Measurements from ENCODE around the gene PLEKHF1.
A peak's percentile ranks its signal among the peaks of the same experiment; 100 is the strongest.
"Not testable (repeated sequence)": the region's sequence is repeated elsewhere in the genome, so short reads cannot be mapped to it uniquely, and the experiment has no call there.

The PLEKHF1 gene

DNA sequence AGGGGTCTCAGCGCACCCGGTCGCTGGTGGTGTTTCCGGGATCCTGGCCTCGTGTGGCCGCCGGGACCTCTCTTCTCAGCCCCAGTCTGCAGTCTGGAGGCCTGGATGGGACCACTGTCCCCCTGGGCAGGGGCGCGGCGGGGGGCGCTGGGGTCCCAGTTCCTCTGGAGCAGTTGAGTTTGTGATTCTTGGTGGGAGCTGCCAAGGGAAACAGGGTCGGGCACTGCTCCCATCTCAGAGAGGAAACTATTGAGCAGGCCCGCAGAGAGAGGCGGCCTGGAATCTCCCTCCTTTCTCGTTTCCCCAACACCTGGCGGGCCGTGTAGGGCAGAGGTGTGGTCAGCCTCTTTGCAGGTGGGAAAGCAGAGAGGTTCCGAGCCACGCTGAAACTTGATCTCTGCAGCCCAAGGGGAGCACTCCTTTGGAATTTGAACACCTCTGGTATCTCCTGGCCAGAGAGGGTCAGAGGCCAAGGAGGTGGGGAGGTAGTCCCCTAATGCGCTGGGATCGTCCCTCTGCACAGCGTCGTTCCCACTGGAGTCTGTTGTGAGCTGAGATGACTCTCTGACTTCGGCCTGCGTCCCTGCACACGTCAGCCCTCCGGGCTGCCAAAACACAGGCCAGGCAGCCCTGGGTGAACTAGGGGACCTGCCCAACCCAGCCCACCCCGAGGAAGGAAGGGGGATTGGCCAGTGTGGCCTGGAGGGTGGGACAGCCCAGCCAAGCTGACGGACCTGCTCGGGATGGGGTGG is 741 bp downstream of the PLEKHF1 start:
- DNase-seq (ENCODE audit: low spot score), result no peak

DNA sequence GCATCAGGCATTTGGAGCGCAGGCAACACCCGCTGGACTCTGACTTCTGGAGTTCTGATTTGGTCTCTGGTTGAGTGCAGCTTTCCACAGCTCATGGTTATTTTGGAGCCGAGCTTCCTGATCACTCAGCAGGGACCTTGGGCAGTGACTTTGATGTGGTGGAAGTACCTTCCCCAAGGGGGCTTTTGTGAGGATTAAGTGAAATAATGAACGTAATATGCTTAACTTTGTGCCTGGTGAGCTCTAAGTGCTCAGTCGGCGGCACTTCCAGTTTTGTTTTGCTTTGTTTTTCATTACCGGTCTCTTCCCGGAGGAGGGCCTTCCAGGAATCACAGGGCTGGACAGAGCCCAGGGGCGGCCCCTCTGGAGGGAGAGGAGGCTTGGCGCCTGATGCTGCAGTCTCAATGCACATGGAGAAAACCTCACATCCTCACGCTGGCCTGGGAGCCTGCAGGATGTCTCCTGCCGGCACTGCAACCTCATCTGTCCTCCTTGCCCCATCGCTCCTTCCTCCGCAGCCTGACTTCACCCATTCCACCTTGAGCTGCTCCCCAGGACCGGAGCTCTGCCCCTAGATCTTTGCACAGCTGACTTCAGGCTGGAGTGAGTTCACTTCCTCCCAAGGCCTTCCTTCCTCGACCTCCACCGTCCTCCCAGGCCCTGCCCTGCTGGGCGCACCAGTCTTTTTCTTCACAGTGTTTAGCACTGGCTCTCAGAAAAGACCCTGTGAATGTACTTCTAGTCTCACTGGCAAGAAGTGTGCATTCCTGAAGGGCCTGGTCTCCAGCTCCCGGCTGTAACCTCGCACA is 1.5 kb downstream of the PLEKHF1 start:
- no peak for DNase-seq (ENCODE audit: low spot score)

DNA sequence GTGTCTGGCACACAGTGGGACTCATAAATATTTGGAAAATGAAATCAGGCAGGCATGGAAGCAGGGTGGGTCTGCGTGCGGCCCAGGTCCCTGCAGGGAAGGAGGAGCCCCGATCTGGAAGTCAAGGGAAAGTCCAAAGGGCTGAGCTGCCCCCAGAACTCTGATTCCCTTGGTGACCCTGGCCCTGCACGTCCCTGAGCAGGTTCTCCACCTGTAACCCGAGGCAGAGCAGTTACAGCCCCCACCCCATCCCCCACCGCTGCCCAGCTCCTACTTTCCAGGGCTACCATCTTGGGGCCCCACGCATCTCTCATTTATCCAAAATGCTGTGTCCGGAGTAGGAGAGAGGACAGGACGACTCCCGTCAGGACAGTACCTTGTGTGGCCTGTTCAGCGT is 2.1 kb downstream of the PLEKHF1 start:
- DNase-seq (ENCODE audit: low spot score), result no peak

DNA sequence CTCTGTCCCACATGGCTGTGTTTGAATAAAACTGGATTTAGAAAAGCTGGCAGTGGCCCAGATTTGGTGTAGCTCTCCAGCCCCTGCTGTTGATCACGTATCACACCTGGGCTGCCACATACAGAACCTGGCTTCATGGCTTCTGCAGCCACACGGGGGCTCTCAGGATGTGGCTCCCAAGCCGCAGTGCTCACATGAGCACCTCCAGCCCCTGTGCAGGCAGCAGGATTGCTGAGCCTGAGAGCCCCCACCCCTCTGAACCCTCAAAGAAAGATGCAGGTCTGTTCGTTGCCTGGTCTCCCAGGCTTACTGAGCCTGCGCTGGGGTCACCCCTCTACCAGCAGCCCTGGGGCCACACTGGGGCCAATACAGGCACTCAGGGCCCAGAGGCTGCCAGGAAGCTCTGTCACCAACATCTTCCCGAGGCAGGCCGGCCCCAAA is 2.7 kb downstream of the PLEKHF1 start:
- DNase-seq (ENCODE audit: low spot score), result no peak

DNA sequence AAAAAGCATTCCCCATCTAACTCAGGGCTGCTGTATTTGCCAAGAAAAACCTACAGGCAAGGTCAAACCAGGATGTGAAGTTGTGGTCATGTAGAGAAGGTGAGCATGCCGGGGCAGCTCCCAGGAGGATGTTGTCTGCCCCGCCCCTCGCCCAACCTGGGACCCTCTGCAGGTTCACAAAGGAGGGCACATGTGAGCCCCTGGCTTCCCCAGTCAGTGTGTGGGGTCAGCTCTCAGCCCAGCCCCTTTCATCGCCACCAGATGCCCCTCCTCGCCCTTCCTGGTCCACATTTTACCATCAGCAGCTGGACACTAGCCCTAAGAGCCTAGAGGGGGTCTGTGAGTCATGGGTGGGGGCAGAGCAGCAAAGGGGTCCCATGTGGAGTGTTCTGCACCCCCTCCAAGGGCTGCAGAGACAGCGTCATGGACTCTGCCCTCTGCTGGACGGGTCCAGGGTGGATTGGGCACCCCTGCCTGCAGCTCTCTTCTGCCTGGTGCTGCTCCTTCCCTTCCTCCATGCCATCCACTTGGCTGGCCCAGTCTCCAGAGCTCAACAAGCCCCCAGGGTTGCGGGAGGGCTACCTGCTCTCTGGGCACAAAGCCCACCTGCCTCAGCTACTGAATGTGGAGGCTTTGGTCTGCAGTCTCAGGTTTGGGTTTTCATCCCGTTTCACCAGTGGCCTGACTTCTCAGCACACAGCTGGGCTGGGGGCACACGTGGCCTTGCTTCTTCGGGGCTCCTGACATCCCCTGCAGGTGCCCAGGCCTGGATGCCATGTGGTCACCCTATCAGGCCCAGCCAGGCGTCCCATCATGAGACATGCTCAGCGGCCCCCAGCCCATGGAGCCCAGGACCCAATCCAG is 3.7 kb downstream of the PLEKHF1 start:
- DNase-seq (ENCODE audit: low spot score), result no peak

DNA sequence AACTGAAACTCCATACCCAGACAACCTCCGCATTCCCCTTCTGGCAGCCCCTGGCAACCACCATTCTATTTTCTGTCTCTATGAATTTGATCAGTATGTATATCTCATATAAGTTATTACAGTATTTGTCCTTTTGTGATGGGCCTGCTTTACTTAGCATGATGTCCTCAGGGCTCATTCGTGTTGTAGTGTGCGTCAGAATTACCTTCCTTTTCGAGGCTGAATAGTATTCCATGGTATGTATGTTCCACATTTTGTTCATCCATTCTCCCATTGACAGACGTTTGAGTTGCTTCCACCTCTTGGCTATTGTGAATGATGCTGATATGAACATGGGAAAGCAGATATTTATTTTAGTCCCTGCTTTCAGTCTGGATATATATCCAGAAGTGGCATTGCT is 5.0 kb downstream of the PLEKHF1 start:
- no peak for DNase-seq (ENCODE audit: low spot score)

DNA sequence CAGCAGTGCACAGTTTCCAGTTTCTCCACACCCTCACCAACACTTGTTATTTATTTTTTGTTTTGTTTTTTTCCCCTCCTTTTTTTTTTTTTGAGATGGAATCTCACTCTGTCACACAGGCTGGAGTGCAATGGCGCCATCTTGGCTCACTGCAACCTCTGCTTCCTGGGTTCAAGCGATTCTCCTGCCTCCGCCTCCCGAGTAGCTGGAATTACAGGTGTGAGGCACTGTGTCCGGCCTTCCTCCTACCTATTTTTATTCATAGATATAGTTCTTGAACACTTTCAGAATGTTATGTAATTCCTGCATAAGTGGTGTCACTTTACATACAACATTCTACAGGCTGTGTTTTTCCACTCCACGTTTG is 5.7 kb downstream of the PLEKHF1 start:
- not testable (repeated sequence) for DNase-seq (ENCODE audit: low spot score)

DNA sequence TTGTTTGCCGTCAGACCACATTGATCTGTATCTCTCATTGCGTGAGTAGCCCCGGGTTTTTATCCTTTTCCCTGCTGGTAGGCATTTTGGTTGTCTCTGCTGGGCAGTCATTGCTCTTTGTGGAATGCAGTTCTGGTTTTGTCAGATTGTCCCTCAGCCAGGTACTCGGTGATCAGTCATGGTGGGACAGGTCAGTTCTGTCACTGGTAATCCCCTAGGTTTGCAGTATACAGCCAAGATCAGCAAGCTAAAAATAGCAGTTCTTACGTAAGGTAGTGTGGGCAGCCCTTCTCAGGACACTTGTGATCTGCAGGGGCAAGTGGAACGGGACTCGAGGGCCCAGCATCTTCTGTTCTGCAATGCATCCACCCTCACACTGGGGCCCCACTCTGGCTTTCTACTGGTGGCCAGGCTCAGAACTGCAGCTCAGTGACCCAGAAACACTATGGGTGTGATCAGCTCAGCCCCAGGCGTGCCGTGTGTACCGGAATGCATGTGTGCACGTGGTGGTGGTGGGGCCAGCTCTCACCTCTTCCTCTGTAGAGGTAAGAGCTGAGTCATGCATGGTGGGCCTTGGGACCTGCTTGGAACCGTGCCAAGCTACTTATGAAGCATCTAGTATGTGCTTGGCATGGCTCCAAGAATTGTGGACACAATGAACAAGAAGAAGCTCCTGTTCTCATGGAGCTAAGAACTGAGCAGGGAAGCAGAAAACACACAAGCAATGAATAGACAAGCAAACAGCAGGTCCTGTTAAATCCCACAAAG is 6.3 kb downstream of the PLEKHF1 start:
- peak; percentile 71 for DNase-seq (ENCODE audit: low spot score)

DNA sequence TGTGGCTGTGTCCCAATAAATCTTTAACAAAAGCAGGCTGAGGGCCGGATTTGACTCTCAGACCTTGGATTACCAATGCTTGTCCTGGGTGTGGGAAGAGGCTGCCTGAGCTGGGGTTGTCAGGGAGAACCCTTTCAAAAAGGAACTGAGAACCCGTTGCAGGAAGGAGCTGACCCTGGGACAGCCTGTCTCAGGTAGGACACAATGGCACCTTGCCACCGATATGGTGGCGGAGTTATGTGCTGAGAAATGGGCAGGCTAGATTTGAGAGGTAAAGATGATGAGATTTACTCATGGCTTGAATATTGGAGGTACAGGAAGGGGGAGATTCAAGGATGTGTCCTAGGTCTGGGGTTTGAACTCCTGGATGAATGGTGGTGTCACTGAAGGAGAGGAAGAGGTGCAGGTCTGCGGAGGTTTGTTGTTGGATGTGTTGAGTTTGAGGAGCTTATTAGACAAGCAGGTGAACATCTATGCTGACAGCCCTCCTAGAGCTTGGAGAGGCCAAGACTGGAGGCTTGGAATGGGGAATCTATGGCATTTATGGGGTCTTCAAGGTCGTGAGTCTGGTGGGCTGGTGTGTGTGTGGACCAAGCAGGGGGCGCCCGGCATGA is 7.2 kb downstream of the PLEKHF1 start:
- no peak for DNase-seq (ENCODE audit: low spot score)

DNA sequence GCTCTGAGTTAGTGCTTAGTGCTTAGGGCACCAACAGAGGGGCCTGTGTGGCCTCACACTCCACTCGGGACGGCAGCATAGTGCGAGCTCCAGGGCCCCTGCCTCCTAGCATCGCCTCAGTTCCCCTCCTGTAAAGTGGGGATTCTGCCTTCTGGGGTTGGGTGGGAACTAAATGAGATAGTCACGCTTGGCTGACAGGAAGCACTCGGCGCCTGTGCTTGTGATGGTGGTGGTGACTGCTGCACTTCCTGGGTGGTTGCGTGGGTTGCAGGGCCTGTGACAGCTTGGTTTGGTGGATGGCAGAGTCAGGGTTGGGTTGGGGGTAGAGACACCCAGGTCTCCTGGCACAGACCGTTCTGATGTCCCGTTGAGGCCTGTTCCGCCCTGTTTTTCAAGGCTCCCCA is 7.7 kb downstream of the PLEKHF1 start:
- DNase-seq (ENCODE audit: low spot score), result peak; percentile 72

DNA sequence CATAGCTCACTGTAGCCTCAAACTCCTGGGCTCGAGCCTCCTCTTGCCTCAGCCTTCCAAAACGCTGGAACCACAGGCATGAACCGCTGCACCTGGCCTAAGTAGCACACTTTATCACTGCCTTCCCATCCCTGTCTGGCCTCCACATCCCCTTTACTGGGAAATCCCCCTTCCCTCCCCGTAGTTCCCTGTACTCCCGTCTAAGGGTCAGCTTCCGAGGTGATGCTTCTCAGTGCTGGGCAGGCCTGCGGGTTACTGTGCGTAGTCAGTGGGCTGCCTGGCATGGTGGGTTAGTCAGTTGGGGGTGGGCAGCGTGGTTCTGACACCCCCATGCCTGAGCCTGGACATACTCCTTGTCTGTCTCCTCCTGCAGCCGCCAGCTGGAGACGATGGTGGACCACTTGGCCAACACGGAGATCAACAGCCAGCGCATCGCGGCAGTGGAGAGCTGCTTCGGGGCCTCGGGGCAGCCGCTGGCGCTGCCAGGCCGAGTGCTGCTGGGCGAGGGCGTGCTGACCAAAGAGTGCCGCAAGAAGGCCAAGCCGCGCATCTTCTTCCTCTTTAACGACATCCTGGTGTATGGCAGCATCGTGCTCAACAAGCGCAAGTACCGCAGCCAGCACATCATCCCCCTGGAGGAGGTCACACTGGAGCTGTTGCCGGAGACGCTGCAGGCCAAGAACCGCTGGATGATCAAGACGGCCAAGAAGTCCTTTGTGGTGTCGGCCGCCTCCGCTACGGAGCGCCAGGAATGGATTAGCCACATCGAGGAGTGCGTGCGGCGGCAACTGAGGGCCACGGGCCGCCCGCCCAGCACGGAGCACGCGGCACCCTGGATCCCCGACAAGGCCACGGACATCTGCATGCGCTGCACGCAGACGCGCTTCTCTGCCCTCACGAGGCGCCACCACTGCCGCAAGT is 8.4 kb downstream of the PLEKHF1 start:
- no peak for DNase-seq (ENCODE audit: low spot score)

DNA sequence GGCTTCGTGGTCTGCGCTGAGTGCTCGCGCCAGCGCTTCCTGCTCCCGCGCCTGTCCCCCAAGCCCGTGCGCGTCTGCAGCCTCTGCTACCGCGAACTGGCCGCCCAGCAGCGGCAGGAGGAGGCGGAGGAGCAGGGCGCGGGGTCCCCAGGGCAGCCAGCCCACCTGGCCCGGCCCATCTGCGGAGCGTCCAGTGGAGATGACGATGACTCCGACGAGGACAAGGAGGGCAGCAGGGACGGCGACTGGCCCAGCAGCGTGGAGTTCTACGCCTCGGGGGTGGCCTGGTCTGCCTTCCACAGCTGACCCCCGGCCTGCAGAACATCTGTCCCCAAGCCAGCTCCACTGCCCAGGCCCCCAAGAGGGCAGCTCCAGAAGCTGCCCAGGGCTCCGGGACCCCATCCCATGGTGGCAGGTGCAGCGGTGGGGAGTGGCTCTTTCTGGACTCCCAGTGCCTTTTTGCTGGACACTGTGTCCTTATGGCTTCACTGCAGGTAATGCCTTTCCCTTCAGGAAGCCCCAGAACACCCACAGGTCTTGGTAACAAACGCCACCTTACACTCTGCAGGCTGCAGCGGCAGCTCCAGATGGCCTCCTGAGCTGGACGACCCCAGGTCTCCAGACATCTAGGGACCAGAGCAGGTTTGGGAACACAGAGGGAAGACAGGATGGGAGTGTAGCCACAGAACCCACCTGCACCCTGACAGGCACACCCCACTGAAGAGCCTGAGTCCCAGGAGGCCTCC is 9.3 kb downstream of the PLEKHF1 start:
- DNase-seq (ENCODE audit: low spot score), result no peak

DNA sequence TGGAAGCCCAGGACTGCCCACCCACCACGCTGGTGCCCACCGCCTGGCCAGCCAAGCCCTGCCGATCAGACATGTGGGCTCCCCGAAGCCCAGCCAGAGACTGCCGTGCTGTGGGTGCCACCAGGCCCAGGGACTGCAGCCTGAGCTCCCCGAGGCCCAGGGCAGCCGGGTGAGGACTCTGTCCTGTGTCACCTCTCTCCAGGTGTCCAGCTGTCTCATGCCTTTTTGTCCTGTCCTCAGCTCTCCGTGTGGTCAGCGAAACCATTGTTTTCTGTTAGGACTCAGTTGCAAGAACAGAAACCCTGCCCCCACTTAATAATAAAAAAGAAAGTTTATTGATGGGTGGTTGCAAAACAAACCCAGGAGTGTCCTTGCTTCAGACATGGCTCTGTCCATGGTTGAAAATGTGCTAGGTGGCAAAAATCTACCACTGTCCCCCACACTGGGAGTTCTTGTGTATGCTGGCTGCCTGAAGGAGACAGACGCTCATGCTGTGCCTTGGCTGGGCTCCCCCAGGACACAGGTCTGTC is 9.9 kb downstream of the PLEKHF1 start:
- no peak for DNase-seq (ENCODE audit: low spot score)

DNA sequence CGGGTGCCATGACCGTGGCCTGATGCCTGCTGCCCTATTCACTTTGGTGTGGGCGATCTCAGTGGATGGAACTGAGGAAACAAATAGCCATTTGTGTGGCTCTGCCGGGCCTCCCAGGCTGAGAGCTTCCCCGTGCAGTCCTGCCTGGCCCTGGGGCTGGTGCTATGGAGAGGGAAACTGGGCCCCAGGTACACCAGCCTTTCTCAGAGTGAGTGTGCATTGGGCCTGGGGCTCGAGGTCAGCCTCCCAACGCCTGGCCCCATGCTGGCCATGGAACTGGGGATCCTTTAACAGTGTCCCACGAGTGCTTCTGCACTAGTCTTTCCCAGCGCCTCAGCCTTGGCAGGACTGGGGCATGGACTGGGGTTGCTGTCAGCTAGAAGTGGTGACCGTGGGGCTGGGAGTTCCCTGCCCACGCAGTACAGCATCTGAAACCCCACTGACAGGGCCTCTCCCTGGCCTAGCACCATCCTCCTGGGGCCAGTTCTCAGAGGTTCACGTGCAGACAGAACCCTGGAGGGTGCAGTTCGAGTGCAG is 10.5 kb downstream of the PLEKHF1 start:
- DNase-seq (ENCODE audit: low spot score), result no peak

DNA sequence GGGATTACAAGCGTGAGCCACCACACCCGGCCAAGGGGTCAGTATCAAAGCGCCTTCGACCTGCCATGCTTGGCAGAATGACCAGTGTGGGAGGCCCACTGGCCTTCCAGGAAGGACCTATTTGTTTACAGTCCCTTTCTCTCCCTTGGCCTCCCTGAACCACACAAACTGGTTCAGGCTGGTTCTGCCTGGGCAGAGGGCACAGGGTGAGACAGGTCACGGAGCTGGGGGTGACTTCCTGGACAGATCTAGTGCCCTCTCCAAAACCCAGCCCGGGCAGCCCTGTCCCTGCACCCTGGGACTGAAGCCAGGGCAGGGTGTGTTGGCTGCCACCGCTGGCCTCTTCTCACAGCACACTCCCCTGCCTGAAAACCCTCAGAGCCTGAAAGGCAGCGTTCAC is 11.3 kb downstream of the PLEKHF1 start:
- no peak for DNase-seq (ENCODE audit: low spot score)

DNA sequence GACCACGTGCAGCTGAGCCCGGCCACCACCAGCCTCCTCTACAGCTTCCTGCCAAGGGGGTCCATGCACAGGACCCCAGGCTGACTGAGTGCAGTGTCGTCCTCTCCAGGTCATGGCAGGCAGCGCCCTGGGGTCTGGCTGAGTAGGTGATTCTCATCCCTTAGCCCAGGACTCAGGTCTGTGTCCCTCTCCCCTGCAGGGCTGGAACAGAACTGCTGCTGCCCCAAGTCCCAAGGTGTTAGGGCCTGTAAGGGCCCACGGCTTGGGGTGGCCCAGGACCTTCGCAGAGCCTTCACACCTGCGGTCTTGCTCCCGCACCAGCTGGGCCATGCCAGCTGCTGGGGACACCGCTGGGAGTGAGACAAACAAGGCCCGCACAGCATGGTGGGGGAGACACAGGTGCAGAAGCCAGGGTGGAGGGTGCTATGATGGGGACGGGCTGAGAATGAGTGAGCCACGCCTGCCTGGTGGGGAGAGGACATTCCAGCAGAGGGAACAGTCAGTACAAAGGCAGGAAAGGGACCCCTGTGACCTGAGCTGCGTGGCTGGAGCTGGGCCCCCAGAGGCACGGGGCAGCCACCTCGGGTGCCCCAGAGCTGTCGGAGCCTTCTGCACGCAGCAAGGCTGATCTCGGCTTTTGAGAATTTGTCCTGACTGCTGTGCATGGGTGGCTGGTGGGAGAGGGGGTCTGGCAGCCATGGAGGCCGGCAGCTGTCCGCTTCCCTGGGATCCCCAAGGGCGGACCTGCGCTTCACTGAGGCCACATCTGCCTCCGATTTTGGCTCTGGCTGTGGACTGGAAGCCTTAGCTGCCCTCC is 11.9 kb downstream of the PLEKHF1 start:
- no peak for DNase-seq (ENCODE audit: low spot score)

DNA sequence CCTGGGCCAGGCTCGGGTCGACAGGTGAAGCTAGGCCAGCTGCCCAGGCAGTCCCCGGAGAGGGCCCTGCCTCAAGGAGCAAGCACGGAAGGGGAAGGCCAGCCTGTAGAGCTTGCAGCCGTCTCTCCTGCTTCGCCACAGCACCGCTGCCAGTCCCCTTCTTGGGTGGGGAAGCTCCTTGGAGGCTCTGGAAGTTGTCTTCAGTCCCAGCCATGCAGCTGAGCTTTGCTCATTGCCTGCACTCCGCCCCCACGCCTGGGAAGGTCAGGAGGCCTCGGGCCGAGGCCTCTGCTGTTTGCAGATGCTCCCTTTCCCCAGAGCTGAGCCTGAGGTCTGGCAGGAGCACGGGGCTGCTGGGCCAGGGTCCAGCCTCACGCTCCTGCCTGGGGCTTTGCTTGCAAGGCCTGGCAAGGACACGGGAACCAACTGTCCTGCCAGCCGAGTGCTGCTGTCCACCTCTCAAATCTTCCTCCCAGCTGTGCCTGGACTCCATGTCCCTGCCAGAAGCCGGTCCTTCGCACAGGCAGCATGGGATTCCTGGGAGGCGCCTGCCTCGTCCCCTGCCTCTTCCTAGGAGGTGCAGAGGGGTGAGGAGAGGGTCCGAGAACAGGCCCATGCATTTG is 13.3 kb downstream of the PLEKHF1 start:
- DNase-seq (ENCODE audit: low spot score), result no peak

Measured in germinal center (tissue), 1 donor.